SK-N-SH treated with all-trans-retinoic acid at 6 μM for 48 hours (cell line): ENCODE results near the gene NMUR1.

Experiments used
- ESRRG ChIP-seq: fragments of 250-450 bp; sonication (Bioruptor Pico); IDR thresholded peaks from 2 replicates; pipeline ENCODE4 v1.6.1; 2021; ENCODE audit warnings: mild to moderate bottlenecking
- GLIS3 ChIP-seq: fragments of 250-450 bp; sonication (Bioruptor Pico); IDR thresholded peaks from 2 replicates; pipeline ENCODE4 v1.5.0; 2020; ENCODE audit warnings: mild to moderate bottlenecking, moderate library complexity
- RARB ChIP-seq: fragments of 250-450 bp; sonication (Bioruptor Pico); IDR thresholded peaks from 2 replicates; pipeline ENCODE4 v1.8.0; 2021; ENCODE audit warnings: mild to moderate bottlenecking, moderate library complexity
- ZFP3 ChIP-seq: fragments of 250-450 bp; sonication (Bioruptor Pico); IDR thresholded peaks from 2 replicates; pipeline ENCODE4 v1.5.0; 2020; ENCODE audit warnings: mild to moderate bottlenecking, moderate library complexity
- ZFP30 ChIP-seq: fragments of 450-650 bp; formaldehyde crosslinking; IDR thresholded peaks from 2 replicates; pipeline ENCODE4 v1.5.0; 2022; ENCODE audit warnings: mild to moderate bottlenecking, moderate library complexity
- ZNF70 ChIP-seq: fragments of 450-650 bp; formaldehyde crosslinking; IDR thresholded peaks from 2 replicates; pipeline ENCODE4 v1.5.0; 2020; ENCODE audit warnings: mild to moderate bottlenecking, moderate library complexity
- TF ChIP-seq, protein P1 (sequence below): fragments of 250-450 bp; sonication (Bioruptor Pico); IDR thresholded peaks from 2 replicates; pipeline ENCODE4 v1.8.0; 2020; ENCODE audit warnings: mild to moderate bottlenecking, moderate library complexity, borderline replicate concordance

GRCh38 chr2:231518771-231519170 lies 11.5 kb downstream of the NMUR1 start:
- TF ChIP-seq ZFP3 (CRISPR knock-in tag) (no peak), ESRRG (CRISPR knock-in tag) (no peak), GLIS3 (no peak), RARB (CRISPR knock-in tag) (no peak), ZNF70 (CRISPR knock-in tag) (no peak), ZFP30 (CRISPR knock-in tag) (no peak)
- TF ChIP-seq, protein P1, sequence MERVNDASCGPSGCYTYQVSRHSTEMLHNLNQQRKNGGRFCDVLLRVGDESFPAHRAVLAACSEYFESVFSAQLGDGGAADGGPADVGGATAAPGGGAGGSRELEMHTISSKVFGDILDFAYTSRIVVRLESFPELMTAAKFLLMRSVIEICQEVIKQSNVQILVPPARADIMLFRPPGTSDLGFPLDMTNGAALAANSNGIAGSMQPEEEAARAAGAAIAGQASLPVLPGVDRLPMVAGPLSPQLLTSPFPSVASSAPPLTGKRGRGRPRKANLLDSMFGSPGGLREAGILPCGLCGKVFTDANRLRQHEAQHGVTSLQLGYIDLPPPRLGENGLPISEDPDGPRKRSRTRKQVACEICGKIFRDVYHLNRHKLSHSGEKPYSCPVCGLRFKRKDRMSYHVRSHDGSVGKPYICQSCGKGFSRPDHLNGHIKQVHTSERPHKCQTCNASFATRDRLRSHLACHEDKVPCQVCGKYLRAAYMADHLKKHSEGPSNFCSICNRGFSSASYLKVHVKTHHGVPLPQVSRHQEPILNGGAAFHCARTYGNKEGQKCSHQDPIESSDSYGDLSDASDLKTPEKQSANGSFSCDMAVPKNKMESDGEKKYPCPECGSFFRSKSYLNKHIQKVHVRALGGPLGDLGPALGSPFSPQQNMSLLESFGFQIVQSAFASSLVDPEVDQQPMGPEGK (CRISPR knock-in tag), result no peak
